Measurements from ENCODE around the gene MARCHF10. TPM values are rescaled to one million over a fixed set of nuclear protein-coding genes. Genes with fewer than 3 reads are reported as not detected.
"Not testable (repeated sequence)": the region's sequence is repeated elsewhere in the genome, so short reads cannot be mapped to it uniquely, and the experiment has no call there.

The MARCHF10 gene
- total RNA-seq, 1 experiment from 2014 or later = 0.39 TPM

DNA sequence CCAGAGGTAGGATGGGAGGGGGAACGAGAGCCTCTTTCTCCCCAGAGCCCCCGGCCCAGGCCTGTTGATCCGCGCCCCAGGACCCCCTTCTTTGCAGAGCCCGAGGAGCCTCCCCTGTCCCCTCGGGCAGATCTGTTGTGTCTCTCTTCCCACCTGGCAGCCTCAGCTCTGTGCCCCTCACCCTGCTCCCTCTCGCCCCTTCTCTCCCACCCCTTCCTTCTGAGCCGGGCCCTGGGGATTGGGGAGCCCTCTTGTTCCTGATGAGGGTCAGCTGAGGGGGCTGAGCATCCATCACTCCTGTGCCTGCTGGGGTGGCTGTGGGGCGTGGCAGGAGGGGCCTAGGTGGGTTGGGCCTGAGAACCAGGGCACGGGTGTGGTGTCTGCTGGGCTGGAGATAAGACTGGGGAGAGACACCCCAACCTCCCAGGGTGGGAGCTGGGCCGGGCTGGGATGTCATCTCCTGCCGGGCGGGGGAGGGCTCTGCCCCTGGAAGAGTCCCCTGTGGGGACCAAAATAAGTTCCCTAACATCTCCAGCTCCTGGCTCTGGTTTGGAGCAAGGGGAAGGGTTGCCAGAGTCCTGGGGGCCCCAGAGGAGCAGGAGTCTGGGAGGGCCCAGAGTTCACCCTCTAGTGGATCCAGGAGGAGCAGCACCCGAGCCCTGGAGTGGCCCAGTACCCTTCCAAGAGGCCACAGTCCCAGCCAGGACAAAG, 115.2 kb downstream of the MARCHF10 start:
- ATAC-seq (peak; percentile 75), DNase-seq (ENCODE audit: low read depth, low spot score) (no peak)
- ChIA-PET POLR2A (no interaction called here), CTCF (no interaction called here)
- TSS peak; percentile 80 for BruUV-seq (replicated peaks)
- intact Hi-C loops (cut with micrococcal nuclease; ENCODE audit: unreplicated experiment) (no loop called here), in situ Hi-C loops (cut with HindIII; ENCODE audit: low pct_unique_long_range_greater_than_20kb, low sequenced_read_pairs) (no loop called here)
- Histone ChIP-seq H3K9me3 (ENCODE audit: control insufficient read depth, insufficient read depth, low read depth, low read length) (no peaks in the 10 kb centered on the region), H3K4me3 (ENCODE audit: low read depth in 2 of 2, low read length in 2 of 2) (no peak overlapping the region), H3K27ac (ENCODE audit: low read length) (no peak overlapping the region), H3K4me1 (ENCODE audit: control insufficient read depth, insufficient read depth, low read length) (no peaks in the 10 kb centered on the region), H3K27me3 (ENCODE audit: control insufficient read depth, insufficient read depth, low read length) (no peaks in the 10 kb centered on the region), H3K36me3 (ENCODE audit: control insufficient read depth, insufficient read depth, low read length) (no peaks in the 10 kb centered on the region)
- TF ChIP-seq POLR2AphosphoS5 (IDR thresholded peaks at IDR 0.05; ENCODE audit: low read depth, low read length) (no peak), SIN3A (IDR thresholded peaks at IDR 0.05; ENCODE audit: borderline replicate concordance, insufficient read depth, low read depth, low read length) (no peak), TCF7L2 (IDR thresholded peaks at IDR 0.05; ENCODE audit: low read depth, low read length) (no peak)
- TF ChIP-seq, protein P1, sequence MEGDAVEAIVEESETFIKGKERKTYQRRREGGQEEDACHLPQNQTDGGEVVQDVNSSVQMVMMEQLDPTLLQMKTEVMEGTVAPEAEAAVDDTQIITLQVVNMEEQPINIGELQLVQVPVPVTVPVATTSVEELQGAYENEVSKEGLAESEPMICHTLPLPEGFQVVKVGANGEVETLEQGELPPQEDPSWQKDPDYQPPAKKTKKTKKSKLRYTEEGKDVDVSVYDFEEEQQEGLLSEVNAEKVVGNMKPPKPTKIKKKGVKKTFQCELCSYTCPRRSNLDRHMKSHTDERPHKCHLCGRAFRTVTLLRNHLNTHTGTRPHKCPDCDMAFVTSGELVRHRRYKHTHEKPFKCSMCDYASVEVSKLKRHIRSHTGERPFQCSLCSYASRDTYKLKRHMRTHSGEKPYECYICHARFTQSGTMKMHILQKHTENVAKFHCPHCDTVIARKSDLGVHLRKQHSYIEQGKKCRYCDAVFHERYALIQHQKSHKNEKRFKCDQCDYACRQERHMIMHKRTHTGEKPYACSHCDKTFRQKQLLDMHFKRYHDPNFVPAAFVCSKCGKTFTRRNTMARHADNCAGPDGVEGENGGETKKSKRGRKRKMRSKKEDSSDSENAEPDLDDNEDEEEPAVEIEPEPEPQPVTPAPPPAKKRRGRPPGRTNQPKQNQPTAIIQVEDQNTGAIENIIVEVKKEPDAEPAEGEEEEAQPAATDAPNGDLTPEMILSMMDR (IDR thresholded peaks at IDR 0.05) = no peak; the same call in 1 of the 2 replicates
- TF ChIP-seq, protein P2, sequence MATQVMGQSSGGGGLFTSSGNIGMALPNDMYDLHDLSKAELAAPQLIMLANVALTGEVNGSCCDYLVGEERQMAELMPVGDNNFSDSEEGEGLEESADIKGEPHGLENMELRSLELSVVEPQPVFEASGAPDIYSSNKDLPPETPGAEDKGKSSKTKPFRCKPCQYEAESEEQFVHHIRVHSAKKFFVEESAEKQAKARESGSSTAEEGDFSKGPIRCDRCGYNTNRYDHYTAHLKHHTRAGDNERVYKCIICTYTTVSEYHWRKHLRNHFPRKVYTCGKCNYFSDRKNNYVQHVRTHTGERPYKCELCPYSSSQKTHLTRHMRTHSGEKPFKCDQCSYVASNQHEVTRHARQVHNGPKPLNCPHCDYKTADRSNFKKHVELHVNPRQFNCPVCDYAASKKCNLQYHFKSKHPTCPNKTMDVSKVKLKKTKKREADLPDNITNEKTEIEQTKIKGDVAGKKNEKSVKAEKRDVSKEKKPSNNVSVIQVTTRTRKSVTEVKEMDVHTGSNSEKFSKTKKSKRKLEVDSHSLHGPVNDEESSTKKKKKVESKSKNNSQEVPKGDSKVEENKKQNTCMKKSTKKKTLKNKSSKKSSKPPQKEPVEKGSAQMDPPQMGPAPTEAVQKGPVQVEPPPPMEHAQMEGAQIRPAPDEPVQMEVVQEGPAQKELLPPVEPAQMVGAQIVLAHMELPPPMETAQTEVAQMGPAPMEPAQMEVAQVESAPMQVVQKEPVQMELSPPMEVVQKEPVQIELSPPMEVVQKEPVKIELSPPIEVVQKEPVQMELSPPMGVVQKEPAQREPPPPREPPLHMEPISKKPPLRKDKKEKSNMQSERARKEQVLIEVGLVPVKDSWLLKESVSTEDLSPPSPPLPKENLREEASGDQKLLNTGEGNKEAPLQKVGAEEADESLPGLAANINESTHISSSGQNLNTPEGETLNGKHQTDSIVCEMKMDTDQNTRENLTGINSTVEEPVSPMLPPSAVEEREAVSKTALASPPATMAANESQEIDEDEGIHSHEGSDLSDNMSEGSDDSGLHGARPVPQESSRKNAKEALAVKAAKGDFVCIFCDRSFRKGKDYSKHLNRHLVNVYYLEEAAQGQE (IDR thresholded peaks at IDR 0.05; ENCODE audit: insufficient read depth in 1 of 2, low read depth in 2 of 2, low read length in 1 of 2) = no peak

DNA sequence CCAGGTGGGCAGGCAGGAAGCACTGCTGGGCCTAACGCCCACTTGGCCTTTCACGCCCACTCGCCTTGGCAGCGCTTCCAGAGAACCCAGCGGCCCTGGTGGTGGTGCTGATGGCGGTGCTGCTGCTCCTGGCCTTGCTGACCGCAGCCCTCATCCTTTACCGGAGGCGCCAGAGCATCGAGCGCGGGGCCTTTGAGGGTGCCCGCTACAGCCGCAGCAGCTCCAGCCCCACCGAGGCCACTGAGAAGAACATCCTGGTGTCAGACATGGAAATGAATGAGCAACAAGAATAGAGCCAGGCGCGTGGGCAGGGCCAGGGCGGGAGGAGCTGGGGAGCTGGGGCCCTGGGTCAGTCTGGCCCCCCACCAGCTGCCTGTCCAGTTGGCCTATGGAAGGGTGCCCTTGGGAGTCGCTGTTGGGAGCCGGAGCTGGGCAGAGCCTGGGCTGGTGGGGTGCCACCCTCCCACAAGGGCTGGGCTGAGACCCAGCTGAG, 115.9 kb downstream of the MARCHF10 start:
- no TSS peak for BruUV-seq (replicated peaks)
- Histone ChIP-seq H3K36me3 (ENCODE audit: control insufficient read depth, insufficient read depth, low read length) (no peaks in the 10 kb centered on the region), H3K9me3 (ENCODE audit: control insufficient read depth, insufficient read depth, low read depth, low read length) (no peaks in the 10 kb centered on the region), H3K4me1 (ENCODE audit: control insufficient read depth, insufficient read depth, low read length) (no peaks in the 10 kb centered on the region), H3K27me3 (ENCODE audit: control insufficient read depth, insufficient read depth, low read length) (no peaks in the 10 kb centered on the region), H3K27ac (ENCODE audit: low read length) (no peak overlapping the region), H3K4me3 (ENCODE audit: low read depth in 2 of 2, low read length in 2 of 2) (no peak overlapping the region)
- TF ChIP-seq SIN3A (IDR thresholded peaks at IDR 0.05; ENCODE audit: borderline replicate concordance, insufficient read depth, low read depth, low read length) (no peak), TCF7L2 (IDR thresholded peaks at IDR 0.05; ENCODE audit: low read depth, low read length) (no peak), POLR2AphosphoS5 (IDR thresholded peaks at IDR 0.05; ENCODE audit: low read depth, low read length) (no peak)
- TF ChIP-seq, protein P2 (IDR thresholded peaks at IDR 0.05; ENCODE audit: insufficient read depth in 1 of 2, low read depth in 2 of 2, low read length in 1 of 2) = no peak
- TF ChIP-seq, protein P1 (IDR thresholded peaks at IDR 0.05) = no peak
- POLR2A ChIA-PET = interaction anchor here (0.6 kb wide), 1 partner anchor 429 kb away, joined by 4 read pairs; no protein-coding TSS in a partner anchor
- DNase-seq (ENCODE audit: low read depth, low spot score) (no peak), ATAC-seq (no peak)
- CTCF ChIA-PET = interaction anchor here (0.6 to 0.8 kb wide), 3 partner anchors 91 to 139 kb away, joined by 3 to 7 read pairs (median 6); no protein-coding TSS in a partner anchor
- intact Hi-C loops (cut with micrococcal nuclease; ENCODE audit: unreplicated experiment) (no loop called here), in situ Hi-C loops (cut with HindIII; ENCODE audit: low pct_unique_long_range_greater_than_20kb, low sequenced_read_pairs) (no loop called here)

DNA sequence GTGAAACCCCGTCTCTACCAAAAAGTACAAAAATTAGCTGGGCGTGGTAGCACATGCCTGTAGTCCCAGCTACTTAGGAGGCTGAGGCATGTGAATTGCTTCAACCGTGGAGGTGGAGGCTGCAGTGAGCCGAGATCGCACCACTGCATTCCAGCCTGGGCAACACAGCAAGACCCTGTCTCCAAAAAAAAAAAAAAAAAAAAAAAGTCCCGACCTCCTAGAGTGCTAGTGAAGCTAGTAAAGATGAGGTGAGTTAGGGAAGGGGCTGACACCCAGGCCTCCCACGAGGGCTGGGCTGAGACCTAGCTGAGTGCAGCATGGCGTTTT, 116.6 kb downstream of the MARCHF10 start:
- DNase-seq (ENCODE audit: low read depth, low spot score); in situ Hi-C loops (cut with HindIII; ENCODE audit: low pct_unique_long_range_greater_than_20kb, low sequenced_read_pairs); H3K36me3 ChIP-seq (ENCODE audit: control insufficient read depth, insufficient read depth, low read length); H3K9me3 ChIP-seq (ENCODE audit: control insufficient read depth, insufficient read depth, low read depth, low read length); ATAC-seq; H3K27me3 ChIP-seq (ENCODE audit: control insufficient read depth, insufficient read depth, low read length); BruUV-seq (replicated peaks); H3K4me1 ChIP-seq (ENCODE audit: control insufficient read depth, insufficient read depth, low read length); intact Hi-C loops (cut with micrococcal nuclease; ENCODE audit: unreplicated experiment); H3K27ac ChIP-seq (ENCODE audit: low read length); H3K4me3 ChIP-seq (ENCODE audit: low read depth in 2 of 2, low read length in 2 of 2): not testable (repeated sequence)
- POLR2A ChIA-PET = interaction anchor here (0.6 kb wide), 1 partner anchor 430 kb away, joined by 4 read pairs; no protein-coding TSS in a partner anchor
- CTCF ChIA-PET = interaction anchor here (0.6 to 0.8 kb wide), 3 partner anchors 90 to 138 kb away, joined by 3 to 7 read pairs (median 6); no protein-coding TSS in a partner anchor

All from Panc1 (cell line).